K562 (cell line): ENCODE results near the gene UBE2I. TPM values are rescaled to one million over a fixed set of nuclear protein-coding genes. Genes with fewer than 3 reads are reported as not detected.

Experiments used
- CBX1 ChIP-seq: sonication (generic); IDR thresholded peaks from 2 replicates; pipeline ENCODE4 v1.6.1; 2016; ENCODE audit warnings: antibody characterized with exemption, low read depth, mild to moderate bottlenecking
- CTBP1 ChIP-seq: fragments of 450-650 bp; IDR thresholded peaks from 2 replicates; pipeline ENCODE4 v1.6.1; 2016; ENCODE audit warnings: borderline replicate concordance
- DMBX1 ChIP-seq: fragments of 250-450 bp; sonication (Bioruptor Pico); IDR thresholded peaks from 2 replicates; pipeline ENCODE4 v1.8.0; 2022; ENCODE audit warnings: inconsistent platforms, mild to moderate bottlenecking, moderate library complexity, borderline replicate concordance
- EGR1 ChIP-seq: fragments of 450-650 bp; conservative IDR thresholded peaks from 2 replicates; pipeline ENCODE4 v1.6.1; 2017; ENCODE audit warnings: mild to moderate bottlenecking
- GATAD2A ChIP-seq: fragments of 450-650 bp; IDR thresholded peaks from 2 replicates; pipeline ENCODE4 v1.6.1; 2017
- GATAD2B ChIP-seq: fragments of 450-650 bp; IDR thresholded peaks from 2 replicates; pipeline ENCODE4 v1.6.1; 2017; ENCODE audit warnings: mild to moderate bottlenecking, borderline replicate concordance
- HNRNPUL1 ChIP-seq: fragments of 200-400 bp; formaldehyde crosslinking; IDR thresholded peaks from 2 replicates; pipeline ENCODE4 v1.6.1; 2017; ENCODE audit warnings: low read length
- LEF1 ChIP-seq: fragments of 450-650 bp; IDR thresholded peaks from 2 replicates; pipeline ENCODE4 v1.6.1; 2016; ENCODE audit warnings: mild to moderate bottlenecking
- MTA1 ChIP-seq: fragments of 450-650 bp; IDR thresholded peaks from 2 replicates; pipeline ENCODE4 v1.6.1; 2017; ENCODE audit warnings: borderline replicate concordance
- MTA2 ChIP-seq: fragments of 450-650 bp; IDR thresholded peaks from 2 replicates; pipeline ENCODE4 v1.6.1; 2016; ENCODE audit warnings: low read depth
- PBX2 ChIP-seq, 2 experiments: IDR thresholded peaks in 1 of 2; conservative IDR thresholded peaks in 1 of 2; 2 replicates each; pipeline ENCODE4 v1.6.1; 2016; ENCODE audit warnings: low read depth in 2 of 2, mild to moderate bottlenecking in 1 of 2, missing compliant biosample characterization in 1 of 2, missing genetic modification characterization in 1 of 2, moderate library complexity in 1 of 2
- POU5F1 ChIP-seq: fragments of 150-350 bp; IDR thresholded peaks from 2 replicates; pipeline ENCODE4 v1.6.1; 2014; ENCODE audit warnings: borderline replicate concordance, low read length, low read depth, mild to moderate bottlenecking; ENCODE audit not compliant: partially characterized antibody
- RB1 ChIP-seq: fragments of 450-650 bp; IDR thresholded peaks from 2 replicates; pipeline ENCODE4 v1.6.1; 2017; ENCODE audit warnings: low read depth, mild to moderate bottlenecking
- RBM17 ChIP-seq: fragments of 200-400 bp; formaldehyde crosslinking; IDR thresholded peaks from 2 replicates; pipeline ENCODE4 v1.6.1; 2017; ENCODE audit warnings: low read depth, mild to moderate bottlenecking, low read length, borderline replicate concordance
- RUNX1 ChIP-seq: sonication (generic); IDR thresholded peaks from 2 replicates; pipeline ENCODE4 v1.6.1; 2016; ENCODE audit warnings: antibody characterized with exemption, low read depth
- SLC30A9 ChIP-seq: fragments of 250-450 bp; sonication (Bioruptor Pico); IDR thresholded peaks from 2 replicates; pipeline ENCODE4 v1.8.0; 2022; ENCODE audit warnings: mild to moderate bottlenecking, moderate library complexity
- STAT5B ChIP-seq: fragments of 250-450 bp; sonication (Bioruptor Pico); IDR thresholded peaks from 2 replicates; pipeline ENCODE4 v1.8.0; 2021; ENCODE audit warnings: mild to moderate bottlenecking, inconsistent platforms
- ZC3H4 ChIP-seq: sonication (generic); formaldehyde crosslinking; IDR thresholded peaks from 2 replicates; pipeline ENCODE4 v1.9.0; 2021; ENCODE audit warnings: missing genetic modification reagents, borderline replicate concordance
- ZNF41 ChIP-seq: fragments of 250-450 bp; sonication (Bioruptor Pico); conservative IDR thresholded peaks from 2 replicates; pipeline ENCODE4 v1.4.0; 2020; ENCODE audit warnings: mild to moderate bottlenecking
- ZNF444 ChIP-seq: fragments of 250-450 bp; sonication (Bioruptor Pico); IDR thresholded peaks from 2 replicates; pipeline ENCODE4 v1.4.0; 2020; ENCODE audit warnings: mild to moderate bottlenecking, moderate library complexity
- ZNF449 ChIP-seq: fragments of 250-450 bp; sonication (Bioruptor Pico); IDR thresholded peaks from 2 replicates; pipeline ENCODE4 v1.8.0; 2022; ENCODE audit warnings: moderate library complexity, mild to moderate bottlenecking, inconsistent platforms
- ZNF507 ChIP-seq: conservative IDR thresholded peaks from 2 replicates; pipeline ENCODE4 v1.6.1; 2017; ENCODE audit warnings: missing genetic modification characterization, missing compliant biosample characterization
- ZNF639 ChIP-seq, 2 experiments: fragments of 200-800 bp in 1 of 2; sonication (Bioruptor generic) in 1 of 2; sonication (generic) in 1 of 2; formaldehyde crosslinking in 1 of 2; IDR thresholded peaks in 1 of 2; conservative IDR thresholded peaks in 1 of 2; 2 replicates each; pipeline versions ENCODE4 v1.5.0 to v1.6.1; 2016 to 2020; ENCODE audit warnings: missing compliant biosample characterization in 1 of 2, missing genetic modification characterization in 1 of 2, missing genetic modification reagents in 1 of 2
- ZNF707 ChIP-seq: fragments of 250-450 bp; sonication (Bioruptor Pico); conservative IDR thresholded peaks from 2 replicates; pipeline ENCODE4 v1.8.0; 2022; ENCODE audit warnings: inconsistent platforms, mild to moderate bottlenecking, moderate library complexity
- polyA plus RNA-seq, 8 experiments: library from polyadenylated mRNA; depleted of rRNA in 4 of 8; stranded (reverse) in 5 of 8; unstranded in 3 of 8; fragments of >200 nt; fragmentation: Nextera tagmentation in 2 of 8; fragmentation: Illumina TruSeq in 1 of 8; extraction: Ambion mirVana in 2 of 8; extraction: Trizol in 1 of 8; gene quantifications; 2 replicates each; pipeline versions ENCODE4 v1.2.1 to v1.2.3, GENCODE V29; 2011 to 2014; ENCODE audit warnings: inconsistent platforms in 1 of 8, missing spikeins in 1 of 8
- total RNA-seq, 7 experiments: library from RNA; depleted of rRNA in 6 of 7; stranded (reverse); fragments of >200 nt in 6 of 7; fragmentation: Illumina TruSeq in 2 of 7; extraction: Trizol in 2 of 7; gene quantifications; 2 replicates each; pipeline versions ENCODE4 v1.2.1 to v1.2.3, GENCODE V29; 2011 to 2021; ENCODE audit warnings: low replicate concordance in 1 of 7

Gene UBE2I
- total and polyA plus RNA-seq, 9 of the 15 experiments (the other 6 are each of a cell fraction or from before 2014, with no cell fraction given): 36.6 to 254 (median 104) TPM

GRCh38 chr16:1293921-1294656 lies 15.3 kb upstream of the UBE2I start (continued):
- TF ChIP-seq PBX2 (CRISPR knock-in tag; IDR thresholded peaks at IDR 0.05; ENCODE audit: low read depth): no peak
- TF ChIP-seq PBX2 (tag; conservative IDR thresholded peaks at IDR 0.05; ENCODE audit: low read depth): peak; percentile 83
- peak; percentile 89; the same call in 1 of the 2 replicates for TF ChIP-seq SLC30A9 (CRISPR knock-in tag)
- TF ChIP-seq MTA2: no peak
- TF ChIP-seq RBM17: no peak
- TF ChIP-seq LEF1: no peak
- 0 out of 2 replicates have a peak, but pooled peaks have one; percentile 2 for TF ChIP-seq EGR1
- peak; percentile 99 for TF ChIP-seq ZNF41
- peak in 1 of 2 experiments; percentile 100; a peak in 2 of 4 replicates for TF ChIP-seq ZNF639 (CRISPR knock-in tag; conservative IDR thresholded peaks at IDR 0.05 in 1 of 2, IDR thresholded peaks at IDR 0.05 in 1 of 2)
- no peak for TF ChIP-seq RUNX1
- TF ChIP-seq MTA1: peak; percentile 72
- TF ChIP-seq CBX1: no peak
- peak; percentile 96 for TF ChIP-seq GATAD2A
- no peak for TF ChIP-seq GATAD2B
- peak; percentile 15 for TF ChIP-seq ZNF507 (tag)
- 0 out of 2 replicates have a peak, but pooled peaks have one; percentile 27 for TF ChIP-seq CTBP1
- no peak for TF ChIP-seq POU5F1
- TF ChIP-seq RB1: no peak
- TF ChIP-seq DMBX1: peak; percentile 100
- peak; percentile 94 for TF ChIP-seq STAT5B (CRISPR knock-in tag)
- TF ChIP-seq ZNF444 (CRISPR knock-in tag): peak; percentile 94
- peak; percentile 86 for TF ChIP-seq ZNF707 (CRISPR knock-in tag)
- TF ChIP-seq ZNF449 (CRISPR knock-in tag): peak; percentile 98
- no peak for TF ChIP-seq HNRNPUL1
- no peak for TF ChIP-seq ZC3H4 (CRISPR knock-in tag)
